Measurements from ENCODE around the gene TRIM49D2. TPM values are rescaled to one million over a fixed set of nuclear protein-coding genes. Genes with fewer than 3 reads are reported as not detected.

The TRIM49D2 gene
- not detected in 2 replicates for total RNA-seq

GRCh38 chr11:89923764-89924163 is at the start of gene TRIM49D2:
Gene TRIM49D2, plus strand, starts transcription at chr11:89924064. Its CDS starts 2,698 bp downstream, at chr11:89926762.

GRCh38 chr11:89922195-89922660 is 1.6 kb upstream of the TRIM49D2 start, which contains the start of gene TRIM49D1:
Gene TRIM49D1, minus strand, starts transcription at chr11:89922245. Its CDS starts 4,535 bp downstream, at chr11:89917710.

DNA sequence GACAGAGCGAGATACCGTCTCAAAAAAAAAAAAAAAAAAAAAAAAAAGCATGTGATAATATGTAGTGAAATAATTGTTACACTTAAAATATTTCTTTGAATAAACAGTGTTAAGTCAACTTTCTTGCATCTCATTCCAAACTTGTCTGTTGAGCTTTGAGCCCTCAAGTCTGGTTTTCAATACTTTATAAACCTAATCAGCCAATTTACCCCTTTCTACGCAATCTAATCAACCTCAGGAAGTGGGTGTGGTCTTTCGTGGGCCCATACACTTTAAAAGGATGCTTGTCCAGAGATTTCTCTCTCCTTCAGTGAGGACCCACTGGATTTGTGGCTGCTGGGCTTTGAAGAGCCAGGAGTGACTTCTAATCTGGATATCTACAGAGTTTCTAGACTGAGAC is 41.9 kb downstream of the TRIM49D2 start, which contains the start of gene TRIM64:
TSS of gene TRIM64 (plus strand) at position 301 of the 400 bp plus-strand sequence. CDS start 2,467 bp downstream, outside the sequence.

Other genes with a start within 250 kb of the TRIM49D2 start
- not detected in 2 replicates for gene TRIM77, start 213.8 kb upstream of the TRIM49D2 start, total RNA-seq
- gene TRIM49, start 115.5 kb upstream of the TRIM49D2 start, total RNA-seq, result not detected in 2 replicates
- gene TRIM64B, start 45.6 kb upstream of the TRIM49D2 start, total RNA-seq, result not detected in 2 replicates
- gene TRIM49D1, start 1.8 kb upstream of the TRIM49D2 start, total RNA-seq, result not detected in 2 replicates
- not detected in 2 replicates for gene TRIM64, start 42.0 kb downstream of the TRIM49D2 start, total RNA-seq
- gene TRIM49C, start 107.0 kb downstream of the TRIM49D2 start, total RNA-seq, result not detected in 2 replicates
- gene UBTFL1, start 161.9 kb downstream of the TRIM49D2 start, total RNA-seq, result not detected in 2 replicates
- gene NAALAD2, start 210.6 kb downstream of the TRIM49D2 start, total RNA-seq, result not detected in 2 replicates